Measurements from ENCODE around the gene DAAM1.

DAAM1 gene

GRCh38 chr14:59333668-59334067 is 145.2 kb downstream of the DAAM1 start:
- H3K4me3 ChIP-seq (ENCODE audit: low read length), result peak overlapping the region; percentile 1
- H3K27me3 ChIP-seq (ENCODE audit: control insufficient read depth, insufficient read depth, low read length), result no peaks in the 10 kb centered on the region
- H3K27ac ChIP-seq (ENCODE audit: low read depth, low read length), result peak overlapping the region; percentile 85
- H3K4me1 ChIP-seq (ENCODE audit: control insufficient read depth, insufficient read depth, low read length), result peaks cover 45% of the 10 kb centered on the region
- peaks cover 4% of the 10 kb centered on the region for H3K36me3 ChIP-seq (ENCODE audit: control insufficient read depth, insufficient read depth, low read length)
- no peak overlapping the region for H3K9ac ChIP-seq (ENCODE audit: low read length)

- Histone ChIP-seq H3K36me3 (ENCODE audit: control insufficient read depth, insufficient read depth, low read length) (peaks cover 4% of the 10 kb centered on the region), H3K9ac (ENCODE audit: low read length) (no peak overlapping the region), H3K27me3 (ENCODE audit: control insufficient read depth, insufficient read depth, low read length) (no peaks in the 10 kb centered on the region), H3K27ac (ENCODE audit: low read depth, low read length) (peak overlapping the region; percentile 85), H3K4me3 (ENCODE audit: low read length) (no peak overlapping the region), H3K4me1 (ENCODE audit: control insufficient read depth, insufficient read depth, low read length) (peaks cover 45% of the 10 kb centered on the region)
These were observed 145.8 kb downstream of the DAAM1 start for GRCh38 chr14:59334253-59334652.

- Histone ChIP-seq H3K4me1 (ENCODE audit: control insufficient read depth, insufficient read depth, low read length) (peaks cover 55% of the 10 kb centered on the region), H3K27ac (ENCODE audit: low read depth, low read length) (peak overlapping the region; percentile 80), H3K27me3 (ENCODE audit: control insufficient read depth, insufficient read depth, low read length) (no peaks in the 10 kb centered on the region), H3K36me3 (ENCODE audit: control insufficient read depth, insufficient read depth, low read length) (peaks cover 4% of the 10 kb centered on the region), H3K4me3 (ENCODE audit: low read length) (no peak overlapping the region), H3K9ac (ENCODE audit: low read length) (no peak overlapping the region)
These were observed 147.6 kb downstream of the DAAM1 start for GRCh38 chr14:59336098-59336497.

- peaks cover 55% of the 10 kb centered on the region for H3K4me1 ChIP-seq (ENCODE audit: control insufficient read depth, insufficient read depth, low read length)
- no peak overlapping the region for H3K9ac ChIP-seq (ENCODE audit: low read length)
- no peaks in the 10 kb centered on the region for H3K27me3 ChIP-seq (ENCODE audit: control insufficient read depth, insufficient read depth, low read length)
- peaks cover 4% of the 10 kb centered on the region for H3K36me3 ChIP-seq (ENCODE audit: control insufficient read depth, insufficient read depth, low read length)
- peak overlapping the region; percentile 80 for H3K27ac ChIP-seq (ENCODE audit: low read depth, low read length)
- H3K4me3 ChIP-seq (ENCODE audit: low read length), result no peak overlapping the region
These were observed 148.2 kb downstream of the DAAM1 start for GRCh38 chr14:59336706-59337105.

GRCh38 chr14:59337141-59337611 is 148.7 kb downstream of the DAAM1 start:
- no peak overlapping the region for H3K4me3 ChIP-seq (ENCODE audit: low read length)
- H3K27me3 ChIP-seq (ENCODE audit: control insufficient read depth, insufficient read depth, low read length), result no peaks in the 10 kb centered on the region
- H3K9ac ChIP-seq (ENCODE audit: low read length), result no peak overlapping the region
- peaks cover 55% of the 10 kb centered on the region for H3K4me1 ChIP-seq (ENCODE audit: control insufficient read depth, insufficient read depth, low read length)
- peak overlapping the region; percentile 80 for H3K27ac ChIP-seq (ENCODE audit: low read depth, low read length)
- H3K36me3 ChIP-seq (ENCODE audit: control insufficient read depth, insufficient read depth, low read length), result no peaks in the 10 kb centered on the region

GRCh38 chr14:59338761-59339160 is 150.3 kb downstream of the DAAM1 start:
- H3K9ac ChIP-seq (ENCODE audit: low read length), result no peak overlapping the region
- H3K27me3 ChIP-seq (ENCODE audit: control insufficient read depth, insufficient read depth, low read length), result no peaks in the 10 kb centered on the region
- peak overlapping the region; percentile 80 for H3K27ac ChIP-seq (ENCODE audit: low read depth, low read length)
- H3K4me3 ChIP-seq (ENCODE audit: low read length), result no peak overlapping the region
- H3K4me1 ChIP-seq (ENCODE audit: control insufficient read depth, insufficient read depth, low read length), result peaks cover 55% of the 10 kb centered on the region
- peaks cover 3% of the 10 kb centered on the region for H3K36me3 ChIP-seq (ENCODE audit: control insufficient read depth, insufficient read depth, low read length)

GRCh38 chr14:59339524-59340330 is 151.3 kb downstream of the DAAM1 start:
- Histone ChIP-seq H3K36me3 (ENCODE audit: control insufficient read depth, insufficient read depth, low read length) (peaks cover 3% of the 10 kb centered on the region), H3K27me3 (ENCODE audit: control insufficient read depth, insufficient read depth, low read length) (no peaks in the 10 kb centered on the region), H3K4me3 (ENCODE audit: low read length) (no peak overlapping the region), H3K9ac (ENCODE audit: low read length) (no peak overlapping the region), H3K4me1 (ENCODE audit: control insufficient read depth, insufficient read depth, low read length) (peaks cover 57% of the 10 kb centered on the region), H3K27ac (ENCODE audit: low read depth, low read length) (peak overlapping the region; percentile 12)

- Histone ChIP-seq H3K27ac (ENCODE audit: low read depth, low read length) (peak overlapping the region; percentile 27), H3K27me3 (ENCODE audit: control insufficient read depth, insufficient read depth, low read length) (no peaks in the 10 kb centered on the region), H3K4me3 (ENCODE audit: low read length) (no peak overlapping the region), H3K9ac (ENCODE audit: low read length) (no peak overlapping the region), H3K36me3 (ENCODE audit: control insufficient read depth, insufficient read depth, low read length) (peaks cover 3% of the 10 kb centered on the region), H3K4me1 (ENCODE audit: control insufficient read depth, insufficient read depth, low read length) (peaks cover 57% of the 10 kb centered on the region)
These were observed 153.5 kb downstream of the DAAM1 start for GRCh38 chr14:59341858-59342477.

- Histone ChIP-seq H3K27ac (ENCODE audit: low read depth, low read length) (peak overlapping the region; percentile 33), H3K4me3 (ENCODE audit: low read length) (no peak overlapping the region), H3K4me1 (ENCODE audit: control insufficient read depth, insufficient read depth, low read length) (peaks cover 57% of the 10 kb centered on the region), H3K9ac (ENCODE audit: low read length) (no peak overlapping the region), H3K27me3 (ENCODE audit: control insufficient read depth, insufficient read depth, low read length) (no peaks in the 10 kb centered on the region), H3K36me3 (ENCODE audit: control insufficient read depth, insufficient read depth, low read length) (peaks cover 3% of the 10 kb centered on the region)
These were observed 154.3 kb downstream of the DAAM1 start for GRCh38 chr14:59342516-59343484.

GRCh38 chr14:59343585-59343984 is 155.1 kb downstream of the DAAM1 start:
- peak overlapping the region; percentile 64 for H3K27ac ChIP-seq (ENCODE audit: low read depth, low read length)
- no peak overlapping the region for H3K9ac ChIP-seq (ENCODE audit: low read length)
- H3K36me3 ChIP-seq (ENCODE audit: control insufficient read depth, insufficient read depth, low read length), result peaks cover 3% of the 10 kb centered on the region
- H3K4me1 ChIP-seq (ENCODE audit: control insufficient read depth, insufficient read depth, low read length), result peaks cover 58% of the 10 kb centered on the region
- no peak overlapping the region for H3K4me3 ChIP-seq (ENCODE audit: low read length)
- no peaks in the 10 kb centered on the region for H3K27me3 ChIP-seq (ENCODE audit: control insufficient read depth, insufficient read depth, low read length)

- H3K36me3 ChIP-seq (ENCODE audit: control insufficient read depth, insufficient read depth, low read length), result peaks cover 3% of the 10 kb centered on the region
- no peak overlapping the region for H3K9ac ChIP-seq (ENCODE audit: low read length)
- no peaks in the 10 kb centered on the region for H3K27me3 ChIP-seq (ENCODE audit: control insufficient read depth, insufficient read depth, low read length)
- peak overlapping the region; percentile 64 for H3K27ac ChIP-seq (ENCODE audit: low read depth, low read length)
- H3K4me1 ChIP-seq (ENCODE audit: control insufficient read depth, insufficient read depth, low read length), result peaks cover 62% of the 10 kb centered on the region
- no peak overlapping the region for H3K4me3 ChIP-seq (ENCODE audit: low read length)
These were observed 155.5 kb downstream of the DAAM1 start for GRCh38 chr14:59344016-59344415.
